SK-N-SH (cell line): Measurements from ENCODE around the gene ADTRP. TPM values are rescaled to one million over a fixed set of nuclear protein-coding genes. Genes with fewer than 3 reads are reported as not detected.
"Not testable (repeated sequence)": the region's sequence is repeated elsewhere in the genome, so short reads cannot be mapped to it uniquely, and the experiment has no call there.

Experiments used
- CTCF ChIA-PET: fragments of 300-600, 350-600 bp; formaldehyde crosslinking; extraction: SDS; loops from one replicate; lab custom pipeline; 2021; lab: Yijun Ruan, JAX
- POLR2A ChIA-PET: fragments of 350-600 bp; sonication (Branson Sonifier 250); formaldehyde crosslinking; extraction: SDS; loops from one replicate; lab custom pipeline; 2020; ENCODE audit warnings: antibody characterized with exemption, inconsistent platforms; lab: Yijun Ruan, JAX
- DNase-seq: peaks from one replicate; pipeline ENCODE4 v3.0.0; 2012
- H2AFZ ChIP-seq: fragments of 200-600 bp; sonication (generic); 2 replicates; pipeline ENCODE4 v1.8.1; 2016; ENCODE audit warnings: antibody characterized with exemption, mild to moderate bottlenecking, low read depth
- H3F3A ChIP-seq: fragments of 200-600 bp; sonication (generic); replicated peaks from 2 replicates; pipeline ENCODE3; 2016; ENCODE audit warnings: antibody characterized with exemption, mild to moderate bottlenecking; ENCODE audit not compliant: insufficient read depth
- H3K27ac ChIP-seq, 2 experiments: fragments of 200-500 bp in 1 of 2; fragments of 200-600 bp in 1 of 2; sonication (Bioruptor generic) in 1 of 2; sonication (generic), shearing (Covaris generic) in 1 of 2; 2 replicates each; pipeline versions ENCODE4 v1.5.1 to v1.6.1; 2014 to 2016; ENCODE audit warnings: low read depth in 2 of 2, inconsistent platforms in 1 of 2, low read length in 1 of 2, mild to moderate bottlenecking in 1 of 2, mixed read lengths in 1 of 2
- H3K27me3 ChIP-seq: fragments of 200-600 bp; sonication (generic), shearing (Covaris generic); 2 replicates; pipeline ENCODE4 v1.6.1; 2016; ENCODE audit warnings: mixed run types; ENCODE audit not compliant: insufficient read depth
- H3K36me3 ChIP-seq, 2 experiments: fragments of 200-500 bp in 1 of 2; fragments of 200-600 bp in 1 of 2; sonication (Bioruptor generic) in 1 of 2; sonication (generic) in 1 of 2; replicated peaks in 1 of 2; 2 replicates each; pipeline versions ENCODE3 to v1.5.1; 2014 to 2016; ENCODE audit warnings: low read length in 1 of 2, mild to moderate bottlenecking in 1 of 2; ENCODE audit not compliant: insufficient read depth in 2 of 2, control insufficient read depth in 1 of 2
- H3K4me1 ChIP-seq, 2 experiments: fragments of 200-500 bp in 1 of 2; fragments of 200-600 bp in 1 of 2; sonication (Bioruptor generic) in 1 of 2; sonication (generic), shearing (Covaris generic) in 1 of 2; 2 replicates each; pipeline versions ENCODE4 v1.5.1 to v1.6.1; 2014 to 2016; ENCODE audit warnings: low read depth in 1 of 2, low read length in 1 of 2, mixed run types in 1 of 2; ENCODE audit not compliant: insufficient read depth in 2 of 2, control insufficient read depth in 1 of 2
- H3K4me2 ChIP-seq: fragments of 200-600 bp; sonication (generic), shearing (Covaris generic); 2 replicates; pipeline ENCODE4 v1.6.1; 2017; ENCODE audit warnings: mixed run types
- H3K4me3 ChIP-seq, 2 experiments: fragments of 200-500 bp in 1 of 2; fragments of 200-600 bp in 1 of 2; sonication (Bioruptor generic) in 1 of 2; sonication (generic), shearing (Covaris generic) in 1 of 2; 2 replicates each; pipeline versions ENCODE4 v1.5.1 to v1.8.1; 2014 to 2016; ENCODE audit warnings: low read depth in 2 of 2, inconsistent platforms in 1 of 2, low read length in 1 of 2, mild to moderate bottlenecking in 1 of 2, mixed read lengths in 1 of 2, moderate library complexity in 1 of 2
- H3K79me2 ChIP-seq: fragments of 200-600 bp; sonication (generic); 2 replicates; pipeline ENCODE4 v1.8.1; 2017; ENCODE audit warnings: mild to moderate bottlenecking; ENCODE audit not compliant: insufficient read depth
- H3K9ac ChIP-seq: fragments of 200-600 bp; sonication (generic); 2 replicates; pipeline ENCODE4 v1.6.1; 2017; ENCODE audit warnings: mixed run types
- H3K9me2 ChIP-seq: fragments of 200-600 bp; sonication (generic); 2 replicates; pipeline ENCODE4 v1.6.1; 2017; ENCODE audit warnings: mixed run types
- H3K9me3 ChIP-seq: fragments of 200-600 bp; sonication (generic); 2 replicates; pipeline ENCODE4 v1.6.1; 2017; ENCODE audit warnings: mixed run types, mild to moderate bottlenecking, moderate library complexity
- H4K20me1 ChIP-seq: fragments of 200-600 bp; sonication (generic); 2 replicates; pipeline ENCODE4 v1.6.1; 2017; ENCODE audit warnings: mild to moderate bottlenecking, mixed run types; ENCODE audit not compliant: insufficient read depth
- CTCF ChIP-seq: fragments of 200-600 bp; sonication (generic); IDR thresholded peaks from 2 replicates; pipeline ENCODE4 v1.6.1; 2017; ENCODE audit warnings: antibody characterized with exemption, mild to moderate bottlenecking, moderate library complexity
- ELF1 ChIP-seq: IDR thresholded peaks from 2 replicates; pipeline ENCODE4 v1.4.0; 2012
- FOSL2 ChIP-seq: IDR thresholded peaks from 2 replicates; pipeline ENCODE4 v1.4.0; 2012; ENCODE audit warnings: low read depth, mild to moderate bottlenecking, moderate library complexity, borderline replicate concordance
- FOXJ3 ChIP-seq: sonication (generic); formaldehyde crosslinking; IDR thresholded peaks from 2 replicates; pipeline ENCODE4 v1.5.1; 2020; ENCODE audit warnings: mild to moderate bottlenecking, missing genetic modification reagents
- MXI1 ChIP-seq: IDR thresholded peaks from 2 replicates; pipeline ENCODE4 v1.6.1; 2012; ENCODE audit warnings: mild to moderate bottlenecking, low read depth, low read length, improper control_type of control experiment
- NRF1 ChIP-seq: IDR thresholded peaks from 2 replicates; pipeline ENCODE4 v1.6.1; 2012; ENCODE audit warnings: low read depth, mild to moderate bottlenecking, low read length
- POLR2AphosphoS5 ChIP-seq: IDR thresholded peaks from 2 replicates; pipeline ENCODE4 v1.6.1; 2012; ENCODE audit warnings: low read depth, low read length
- RCOR1 ChIP-seq: fragments of 150-350 bp; IDR thresholded peaks from 2 replicates; pipeline ENCODE4 v1.6.1; 2017; ENCODE audit warnings: antibody characterized with exemption, low read length
- TCF12 ChIP-seq: IDR thresholded peaks from 2 replicates; pipeline ENCODE4 v1.4.0; 2012
- TEAD4 ChIP-seq: IDR thresholded peaks from 2 replicates; pipeline ENCODE4 v1.4.0; 2012; ENCODE audit warnings: mild to moderate bottlenecking, borderline replicate concordance; ENCODE audit not compliant: insufficient read depth
- USF1 ChIP-seq: IDR thresholded peaks from 2 replicates; pipeline ENCODE4 v1.4.0; 2012; ENCODE audit warnings: low read depth, borderline replicate concordance
- YY1 ChIP-seq: IDR thresholded peaks from 2 replicates; pipeline ENCODE4 v1.4.0; 2012; ENCODE audit warnings: low read depth, mild to moderate bottlenecking
- WGBS: methylation state at CpG from one replicate; pipeline ENCODE4 v1.1.6; 2017; ENCODE audit warnings: low lambda C conversion rate; 5-methylcytosine and 5-hydroxymethylcytosine counted together
- polyA plus RNA-seq, 3 experiments: library from polyadenylated mRNA; depleted of rRNA; stranded (reverse); fragments of >200 nt; gene quantifications; 2 replicates each; pipeline ENCODE4 v1.2.3, GENCODE V29; 2012
- TF ChIP-seq, protein P1 (sequence below): IDR thresholded peaks from 2 replicates; pipeline ENCODE4; 2012
- TF ChIP-seq, protein P2 (sequence below): fragments of 150-350 bp; IDR thresholded peaks from 2 replicates; pipeline ENCODE4 v1.6.1; 2017; ENCODE audit warnings: antibody characterized with exemption, low read length, low read depth, borderline replicate concordance

Gene ADTRP
- polyA plus RNA-seq, 1 of the 3 experiments (the other 2 are of a cell fraction) = 0.84 TPM

DNA sequence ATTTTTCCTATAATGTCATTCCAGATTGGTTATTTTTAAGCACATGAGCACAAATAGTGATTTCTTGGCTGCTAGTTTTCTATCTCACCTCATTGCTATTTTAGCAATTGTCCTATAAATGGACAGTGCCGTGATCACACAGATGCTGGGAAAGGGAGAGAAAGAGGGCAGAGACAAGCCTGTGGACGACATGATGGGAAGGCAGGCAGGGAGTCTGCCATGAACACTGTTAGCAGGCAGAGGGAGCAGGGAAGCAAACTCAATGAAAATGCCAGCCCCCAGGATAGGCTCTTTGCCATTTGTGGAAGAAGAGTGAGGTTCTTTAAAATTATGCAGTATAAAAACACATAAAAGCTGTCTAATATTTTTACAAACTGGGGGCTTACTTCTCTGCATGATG is 96.8 kb downstream of the ADTRP start:
- no peak overlapping the region for H3K4me2 ChIP-seq
- no peak overlapping the region for H2AFZ ChIP-seq
- no peak for DNase-seq
- no peaks in the 10 kb centered on the region for H3K27me3 ChIP-seq
- H3K9ac ChIP-seq = no peak overlapping the region
- TF ChIP-seq FOXJ3 (CRISPR knock-in tag) = no peak
- no peak for TF ChIP-seq POLR2AphosphoS5
- no peak for TF ChIP-seq USF1
- no peak for TF ChIP-seq NRF1
- no peak for TF ChIP-seq TCF12
- TF ChIP-seq, protein P1, sequence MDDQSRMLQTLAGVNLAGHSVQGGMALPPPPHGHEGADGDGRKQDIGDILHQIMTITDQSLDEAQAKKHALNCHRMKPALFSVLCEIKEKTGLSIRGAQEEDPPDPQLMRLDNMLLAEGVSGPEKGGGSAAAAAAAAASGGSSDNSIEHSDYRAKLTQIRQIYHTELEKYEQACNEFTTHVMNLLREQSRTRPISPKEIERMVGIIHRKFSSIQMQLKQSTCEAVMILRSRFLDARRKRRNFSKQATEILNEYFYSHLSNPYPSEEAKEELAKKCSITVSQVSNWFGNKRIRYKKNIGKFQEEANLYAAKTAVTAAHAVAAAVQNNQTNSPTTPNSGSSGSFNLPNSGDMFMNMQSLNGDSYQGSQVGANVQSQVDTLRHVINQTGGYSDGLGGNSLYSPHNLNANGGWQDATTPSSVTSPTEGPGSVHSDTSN = no peak
- TF ChIP-seq MXI1 = no peak
- TF ChIP-seq, protein P2, sequence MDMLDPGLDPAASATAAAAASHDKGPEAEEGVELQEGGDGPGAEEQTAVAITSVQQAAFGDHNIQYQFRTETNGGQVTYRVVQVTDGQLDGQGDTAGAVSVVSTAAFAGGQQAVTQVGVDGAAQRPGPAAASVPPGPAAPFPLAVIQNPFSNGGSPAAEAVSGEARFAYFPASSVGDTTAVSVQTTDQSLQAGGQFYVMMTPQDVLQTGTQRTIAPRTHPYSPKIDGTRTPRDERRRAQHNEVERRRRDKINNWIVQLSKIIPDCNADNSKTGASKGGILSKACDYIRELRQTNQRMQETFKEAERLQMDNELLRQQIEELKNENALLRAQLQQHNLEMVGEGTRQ = no peak
- TF ChIP-seq FOSL2 = no peak
- no peak for TF ChIP-seq TEAD4
- no peak for TF ChIP-seq ELF1
- TF ChIP-seq YY1 = no peak
- no peak for TF ChIP-seq RCOR1
- TF ChIP-seq, all 33 proteins: peak for 0
- Histone ChIP-seq H3K27ac (no peak overlapping the region), H3K9me2 (no peaks in the 10 kb centered on the region), H3K9me3 (no peaks in the 10 kb centered on the region), H3K36me3 (no peaks in the 10 kb centered on the region), H3K79me2 (no peaks in the 10 kb centered on the region), H3F3A (peaks cover 11% of the 10 kb centered on the region), H4K20me1 (no peaks in the 10 kb centered on the region), H3K4me3 (no peak overlapping the region), H3K4me1 (peaks cover 0 to 9% of the 10 kb centered on the region in 2 experiments; a peak in 1 of 4 replicates)
- POLR2A ChIA-PET = no interaction called here
- CTCF ChIA-PET = interaction anchor here (1.5 kb wide), 2 partner anchors 9 to 18 kb away, joined by 4 read pairs; no protein-coding TSS in a partner anchor
- WGBS = 70% methylated on average over 2 of the region's 2 CpGs

- CTCF ChIA-PET = interaction anchor here (1.5 kb wide), 2 partner anchors 10 to 18 kb away, joined by 4 read pairs; no protein-coding TSS in a partner anchor
Measured at GRCh38 chr6:11681357-11681756, 97.2 kb downstream of the ADTRP start.

DNA sequence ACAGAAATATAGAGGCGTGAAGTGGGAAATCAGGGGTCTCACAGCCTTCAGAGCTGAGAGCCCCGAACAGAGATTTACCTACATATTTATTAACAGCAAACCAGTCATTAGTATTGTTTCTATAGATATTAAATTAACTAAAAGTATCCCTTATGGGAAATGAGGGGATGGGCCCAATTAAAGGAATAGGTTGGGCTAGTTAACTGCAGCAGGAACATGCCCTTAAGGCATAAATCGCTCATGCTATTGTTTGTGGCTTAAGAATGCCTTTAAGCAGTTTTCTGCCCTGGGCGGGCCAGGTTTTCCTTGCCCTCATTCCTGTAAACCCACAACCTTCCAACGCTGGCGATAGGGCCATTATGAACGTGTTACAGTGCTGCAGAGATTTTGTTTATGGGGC is 98.1 kb downstream of the ADTRP start:
- H3K4me3 ChIP-seq, H3F3A ChIP-seq, H3K36me3 ChIP-seq, H4K20me1 ChIP-seq, H3K79me2 ChIP-seq, H3K27ac ChIP-seq, H3K4me1 ChIP-seq, CTCF ChIA-PET, POLR2A ChIA-PET, H3K9ac ChIP-seq, H3K4me2 ChIP-seq, H2AFZ ChIP-seq, DNase-seq, H3K9me2 ChIP-seq, H3K27me3 ChIP-seq, H3K9me3 ChIP-seq: not testable (repeated sequence)
- WGBS = 77% methylated on average over 7 of the region's 7 CpGs

More at GRCh38 chr6:11681357-11681756, 97.2 kb downstream of the ADTRP start:
- Histone ChIP-seq H3K4me3 (no peak overlapping the region), H3K9me3 (no peaks in the 10 kb centered on the region), H3K79me2 (no peaks in the 10 kb centered on the region), H4K20me1 (no peaks in the 10 kb centered on the region), H3F3A (peaks cover 10% of the 10 kb centered on the region), H3K9me2 (no peaks in the 10 kb centered on the region), H3K27ac (no peak overlapping the region), H3K36me3 (no peaks in the 10 kb centered on the region), H2AFZ (no peak overlapping the region), H3K4me1 (peaks cover 0 to 7% of the 10 kb centered on the region in 2 experiments; a peak in 1 of 4 replicates), H3K27me3 (no peaks in the 10 kb centered on the region), H3K4me2 (no peak overlapping the region), H3K9ac (no peak overlapping the region)
- POLR2A ChIA-PET = no interaction called here
- TF ChIP-seq CTCF (no peak), RCOR1 (no peak)
- no peak for DNase-seq
- 88% methylated on average over 1 of the region's 1 CpG for WGBS
